Heart right ventricle (tissue), 16 donors: ENCODE data around the gene PUSL1. TPM values are rescaled to one million over a fixed set of nuclear protein-coding genes. Genes with fewer than 3 reads are reported as not detected.
A peak's percentile ranks its signal among the peaks of the same experiment; 100 is the strongest.

Source experiments
- ATAC-seq, 8 donors: fragments of 200-7000 bp; cut with Tn5 transposase; one replicate each; pipeline ENCODE4 v1.9.1; 2020; ENCODE audit warnings: mild to moderate bottlenecking in 8 of 8, moderate library complexity in 8 of 8, moderate number of reproducible peaks in 1 of 8
- DNase-seq, 2 donors: peaks; one replicate each; pipeline ENCODE4 v3.0.0-alpha.2; 2020
- H3K27ac ChIP-seq, 10 donors: fragments of 200-600 bp; sonication (generic) in 2 of 10; one replicate each; pipeline versions ENCODE4 v1.5.0 to v1.8.0; 2020 to 2022; ENCODE audit warnings: mild to moderate bottlenecking in 3 of 10
- H3K27me3 ChIP-seq, 7 donors: fragments of 200-600 bp; one replicate each; pipeline ENCODE4 v1.8.0; 2021 to 2022; ENCODE audit warnings: mild to moderate bottlenecking in 2 of 7
- H3K36me3 ChIP-seq, 9 donors: fragments of 200-600 bp; sonication (generic) in 1 of 9; one replicate each; pipeline versions ENCODE4 v1.5.0 to v1.8.0; 2020 to 2022; ENCODE audit warnings: mild to moderate bottlenecking in 2 of 9
- H3K4me1 ChIP-seq, 9 donors: fragments of 200-600 bp; sonication (generic) in 1 of 9; one replicate each; pipeline versions ENCODE4 v1.5.0 to v1.8.0; 2020 to 2022; ENCODE audit warnings: mild to moderate bottlenecking in 4 of 9
- H3K4me3 ChIP-seq, 10 donors: fragments of 200-600 bp; sonication (generic) in 2 of 10; one replicate each; pipeline versions ENCODE4 v1.5.0 to v1.8.0; 2020 to 2022; ENCODE audit warnings: mild to moderate bottlenecking in 7 of 10, moderate library complexity in 2 of 10
- H3K9me3 ChIP-seq, 11 donors: fragments of 200-600 bp in 10 of 11; sonication (generic) in 2 of 11; one replicate each; pipeline versions ENCODE4 v1.5.0 to v1.8.0; 2013 to 2022; ENCODE audit warnings: mild to moderate bottlenecking in 2 of 11, control low read depth in 1 of 11, moderate library complexity in 1 of 11
- WGBS, 2 donors: extraction: QIAGEN DNeasy Blood & Tissue Kit; methylation state at CpG; one replicate each; pipeline ENCODE4 v1.1.7; 2013; ENCODE audit warnings: inconsistent platforms in 1 of 2; 5-methylcytosine and 5-hydroxymethylcytosine counted together
- intact Hi-C, 10 donors: fragments of 100-400 bp; cut with DNase I; formaldehyde crosslinking; loops; one replicate each; pipeline versions ENCODE4 v1.11.1 to v1.14.2; 2022
- polyA plus RNA-seq, 2 donors: library from polyadenylated mRNA; stranded (reverse); fragments of 200-250 nt; gene quantifications; one replicate each; pipeline ENCODE4 v1.2.3, GENCODE V29; 2013
- total RNA-seq, 10 donors: library from RNA; stranded (reverse); fragmentation: NEBNext Ultra II Directional in 3 of 10; extraction: Animal tissue kit (Norgen Biotek cat#: 25700) in 3 of 10; gene quantifications; one replicate each; pipeline versions ENCODE4 v1.2.1 to v1.2.4, GENCODE V29; 2021 to 2023
- TF ChIP-seq, protein P1 (sequence below), 9 donors: fragments of 200-600 bp; sonication (generic) in 2 of 9; IDR thresholded peaks; one replicate each; pipeline versions ENCODE4 v1.5.0 to v1.8.0; 2021 to 2022; ENCODE audit warnings: antibody characterized with exemption in 9 of 9, mild to moderate bottlenecking in 5 of 9, moderate library complexity in 1 of 9
- donor health status: Arrhythmogenic right ventricular cardiomyopathy.
- donor health status: ischemic (EF 13 %, LVEDD 7.1; RV severe dilation, severe dysfunction).
- donor health status: healthy with polysubstance abuse.
- donor health status: DM: no; HTN: yes; CAD: no.
- donor health status: DM: no; HTN: no; CAD: no.
- donor health status: ischemic (EF 25% LVEDD 6.9; RV normal size, moderate dysfunction).
- donor health status: ischemic (EF 25% LVEDD 5.7; RV mildly dilated, moderate dysfunction).
- donor health status: healthy.
- donor health status: DM: yes; HTN: yes; CAD: no.
- donor health status: Ischemic cardiomyopathy.
- donor health status: ischemic (EF 35%, LVEDD 5.7; RV mildly dilated, moderate dysfunction).
- donor health status: nonischemic (EF 11% LVEDD 7.7; RV severe dilation, severe dysfunction).
- donor health status: DM: yes; HTN: yes; CAD: no.
- donor health status: PGD.
- donor health status: ischemic (EF 29% LVEDD 5.4; RV normal size, mild dysfunction).
- donor health status: nonischemic (EF 23%, LVEDD 6.1; RV moderate dilation, normal function).

Gene PUSL1
- total and polyA plus RNA-seq, 12 donors = 5.6 to 17.8 (median 9.1) TPM

DNA sequence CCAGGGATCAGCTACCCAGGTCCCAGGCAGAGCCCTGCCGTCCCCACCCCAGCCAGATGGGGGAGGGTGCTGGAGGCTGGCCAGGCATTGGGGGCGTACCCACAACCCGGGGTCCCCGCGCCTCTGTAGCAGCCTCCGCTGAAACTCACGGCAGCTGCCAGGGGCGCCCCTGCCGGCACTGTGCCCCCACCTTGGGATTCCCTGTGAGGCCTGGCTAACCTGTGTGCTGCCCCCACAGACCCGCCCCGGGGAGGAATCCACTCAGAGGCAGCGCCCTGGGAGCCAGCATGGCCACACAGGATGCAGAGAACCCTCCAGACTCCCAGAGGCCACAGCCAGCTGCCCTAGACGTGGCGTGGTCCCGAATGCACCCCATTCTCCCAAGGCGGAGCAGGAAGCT lies 37.0 kb downstream of the PUSL1 start:
- peaks cover 0 to 13% (median under 1%) of the 10 kb centered on the region in 9 donors for H3K36me3 ChIP-seq
- ATAC-seq (no peak), DNase-seq (no peak)
- 78 to 81% methylated on average over 16 of the region's 16 CpGs for WGBS, 2 donors
- no peaks in the 10 kb centered on the region for H3K27me3 ChIP-seq
- H3K9me3 ChIP-seq = no peaks in the 10 kb centered on the region
- no peak overlapping the region for H3K4me3 ChIP-seq
- TF ChIP-seq, protein P1, sequence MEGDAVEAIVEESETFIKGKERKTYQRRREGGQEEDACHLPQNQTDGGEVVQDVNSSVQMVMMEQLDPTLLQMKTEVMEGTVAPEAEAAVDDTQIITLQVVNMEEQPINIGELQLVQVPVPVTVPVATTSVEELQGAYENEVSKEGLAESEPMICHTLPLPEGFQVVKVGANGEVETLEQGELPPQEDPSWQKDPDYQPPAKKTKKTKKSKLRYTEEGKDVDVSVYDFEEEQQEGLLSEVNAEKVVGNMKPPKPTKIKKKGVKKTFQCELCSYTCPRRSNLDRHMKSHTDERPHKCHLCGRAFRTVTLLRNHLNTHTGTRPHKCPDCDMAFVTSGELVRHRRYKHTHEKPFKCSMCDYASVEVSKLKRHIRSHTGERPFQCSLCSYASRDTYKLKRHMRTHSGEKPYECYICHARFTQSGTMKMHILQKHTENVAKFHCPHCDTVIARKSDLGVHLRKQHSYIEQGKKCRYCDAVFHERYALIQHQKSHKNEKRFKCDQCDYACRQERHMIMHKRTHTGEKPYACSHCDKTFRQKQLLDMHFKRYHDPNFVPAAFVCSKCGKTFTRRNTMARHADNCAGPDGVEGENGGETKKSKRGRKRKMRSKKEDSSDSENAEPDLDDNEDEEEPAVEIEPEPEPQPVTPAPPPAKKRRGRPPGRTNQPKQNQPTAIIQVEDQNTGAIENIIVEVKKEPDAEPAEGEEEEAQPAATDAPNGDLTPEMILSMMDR (IDR thresholded peaks at IDR 0.05) = no peak
- intact Hi-C loops = loop anchor here in 2 of 10 donors (5.0 kb wide), 1 partner anchor 38 kb away; the partner anchor contains the start of genes ACAP3 (in 2 of the 2) and PUSL1 (in 2 of the 2)
- H3K4me1 ChIP-seq = peaks cover 27 to 54% (median 47%) of the 10 kb centered on the region in 9 donors
- H3K27ac ChIP-seq = peak overlapping the region in 3 of 10 donors; percentile 7 to 40 (median 13)

DNA sequence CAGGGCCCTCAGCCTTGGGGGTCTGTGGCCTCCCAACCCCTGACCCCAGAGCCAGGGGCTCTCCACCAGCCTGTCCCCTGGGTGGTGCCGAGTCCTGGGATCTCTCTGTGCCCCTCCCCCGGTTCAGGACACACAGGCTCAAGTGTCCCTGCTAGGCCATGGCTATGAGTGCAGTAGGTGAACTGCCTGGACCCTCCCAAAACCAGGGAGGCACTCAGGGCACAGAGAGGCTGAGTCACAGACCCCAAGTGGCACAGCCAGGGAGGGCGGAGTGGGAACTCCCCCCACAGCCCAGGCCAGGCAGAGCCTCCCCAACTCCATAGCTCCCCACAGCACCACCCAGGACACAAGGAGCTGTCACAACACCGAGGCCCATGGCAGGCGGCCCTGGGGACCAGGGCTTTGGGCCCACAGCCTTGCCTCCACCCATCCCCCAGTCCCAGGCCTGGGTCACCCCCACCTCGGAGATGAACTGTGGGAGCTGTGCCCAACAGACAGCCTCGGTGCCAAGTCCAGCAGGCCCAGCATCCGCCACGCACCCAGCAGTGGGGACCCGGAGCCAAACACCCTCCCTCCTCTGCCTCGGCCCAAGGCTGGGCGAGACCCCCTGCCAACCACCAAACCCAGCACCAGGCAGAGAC lies 37.6 kb downstream of the PUSL1 start:
- WGBS, 2 donors = 55 to 60% methylated on average over 12 of the region's 12 CpGs

DNA sequence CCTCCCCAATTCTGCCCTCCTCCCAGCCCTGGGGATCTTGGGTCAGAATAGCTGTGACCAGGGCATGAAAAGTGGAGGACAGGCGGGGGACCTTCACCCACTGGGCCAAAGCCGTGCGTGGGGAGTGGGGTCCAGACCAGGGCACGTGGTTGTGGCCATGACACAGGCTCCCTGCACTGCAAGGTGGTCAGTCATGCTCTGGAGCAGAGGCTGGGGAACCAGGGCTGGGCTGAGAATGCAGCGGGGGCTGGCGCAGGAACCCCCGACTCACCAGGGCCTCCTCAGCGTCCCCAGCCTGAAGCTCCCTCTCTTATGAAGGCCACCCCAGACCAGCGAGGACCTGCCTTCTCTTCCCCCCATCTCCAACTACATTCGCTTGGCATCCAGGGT lies 38.1 kb downstream of the PUSL1 start:
- Histone ChIP-seq H3K4me1 (peaks cover 28 to 56% (median 49%) of the 10 kb centered on the region in 9 donors), H3K27me3 (peaks cover 0 to under 1% (median 0%) of the 10 kb centered on the region in 7 donors), H3K36me3 (peaks cover 0 to 7% (median 0%) of the 10 kb centered on the region in 9 donors), H3K4me3 (peak overlapping the region in 1 of 10 donors; percentile 2), H3K27ac (peak overlapping the region in 7 of 10 donors; percentile 0 to 85 (median 13)), H3K9me3 (no peaks in the 10 kb centered on the region)
- ATAC-seq (no peak), DNase-seq (no peak)
- intact Hi-C loops = loop anchor here in 2 of 10 donors (5.0 kb wide), 1 partner anchor 39 kb away; the partner anchor contains the start of genes ACAP3 (in 2 of the 2) and PUSL1 (in 2 of the 2)
- TF ChIP-seq, protein P1 (IDR thresholded peaks at IDR 0.05) = no peak
- 91 to 94% methylated on average over 10 of the region's 10 CpGs for WGBS, 2 donors

More for the DNA sequence above, 37.6 kb downstream of the PUSL1 start:
- ATAC-seq (peak in 5 of 8 donors; percentile 11 to 37 (median 18)), DNase-seq (peak in 1 of 2 donors; percentile 54)
- Histone ChIP-seq H3K27ac (peak overlapping the region in 9 of 10 donors; percentile 0 to 85 (median 13)), H3K27me3 (no peaks in the 10 kb centered on the region), H3K4me1 (peaks cover 27 to 54% (median 47%) of the 10 kb centered on the region in 9 donors), H3K9me3 (no peaks in the 10 kb centered on the region), H3K4me3 (peak overlapping the region in 1 of 10 donors; percentile 2), H3K36me3 (peaks cover 0 to 12% (median 0%) of the 10 kb centered on the region in 9 donors)
- intact Hi-C loops = loop anchor here in 2 of 10 donors (5.0 kb wide), 1 partner anchor 39 kb away; the partner anchor contains the start of genes ACAP3 (in 2 of the 2) and PUSL1 (in 2 of the 2)
- TF ChIP-seq, protein P1 (IDR thresholded peaks at IDR 0.05) = no peak

DNA sequence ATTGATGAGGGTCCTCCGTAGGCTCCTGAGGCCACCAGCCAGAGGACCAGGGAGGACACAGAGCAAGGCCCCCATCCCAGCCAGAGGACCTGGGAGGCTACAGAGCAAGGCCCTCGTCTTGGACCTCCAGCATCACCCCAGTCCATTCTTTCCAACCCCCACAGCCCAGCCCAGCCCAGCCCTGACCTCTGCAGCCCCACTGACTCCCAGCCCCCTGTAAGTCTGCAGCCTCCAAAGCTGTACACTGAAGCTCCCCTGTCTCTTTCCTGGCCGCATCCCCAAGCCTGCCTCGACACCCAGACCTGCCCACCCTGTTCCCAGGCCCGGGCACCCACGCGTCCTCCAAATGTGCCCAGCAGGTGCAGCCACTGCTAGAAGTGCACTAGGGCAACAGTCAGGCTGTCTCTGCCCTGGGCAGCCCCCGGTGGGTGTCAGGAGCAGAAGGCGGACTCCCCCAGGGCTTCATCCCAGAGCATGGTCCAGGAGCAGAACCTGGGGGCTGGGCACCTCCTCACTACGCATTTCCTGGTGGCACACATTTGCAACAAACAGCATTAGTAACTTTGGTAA lies 38.7 kb downstream of the PUSL1 start:
- H3K4me3 ChIP-seq = peak overlapping the region in 9 of 10 donors; percentile 51 to 80 (median 73)
- no peak for DNase-seq
- H3K27me3 ChIP-seq = peaks cover 0 to 7% (median 0%) of the 10 kb centered on the region in 7 donors
- peaks cover 29 to 63% (median 55%) of the 10 kb centered on the region in 9 donors for H3K4me1 ChIP-seq
- intact Hi-C loops = loop anchor here in 2 of 10 donors (5.0 kb wide), 1 partner anchor 40 kb away; the partner anchor contains the start of genes ACAP3 (in 2 of the 2) and PUSL1 (in 2 of the 2)
- peak overlapping the region; percentile 3 to 87 (median 82) for H3K27ac ChIP-seq
- 90 to 92% methylated on average over 10 of the region's 10 CpGs for WGBS, 2 donors
- no peaks in the 10 kb centered on the region for H3K9me3 ChIP-seq
- peaks cover 0 to 1% (median 0%) of the 10 kb centered on the region in 9 donors for H3K36me3 ChIP-seq
- no peak for ATAC-seq
- TF ChIP-seq, protein P1 (IDR thresholded peaks at IDR 0.05) = no peak
